GM18873 (cell line): ENCODE measurements around the gene CEP135.
"Not testable (repeated sequence)": the region's sequence is repeated elsewhere in the genome, so short reads cannot be mapped to it uniquely, and the experiment has no call there.

Experiments
- ATAC-seq: cut with Tn5 transposase; IDR thresholded peaks from one replicate; pipeline ENCODE4 v1.9.1; 2021; ENCODE audit warnings: mild to moderate bottlenecking, moderate library complexity, moderate number of reproducible peaks; ENCODE audit not compliant: unreplicated experiment, low FRiP score

The CEP135 gene, protein sequence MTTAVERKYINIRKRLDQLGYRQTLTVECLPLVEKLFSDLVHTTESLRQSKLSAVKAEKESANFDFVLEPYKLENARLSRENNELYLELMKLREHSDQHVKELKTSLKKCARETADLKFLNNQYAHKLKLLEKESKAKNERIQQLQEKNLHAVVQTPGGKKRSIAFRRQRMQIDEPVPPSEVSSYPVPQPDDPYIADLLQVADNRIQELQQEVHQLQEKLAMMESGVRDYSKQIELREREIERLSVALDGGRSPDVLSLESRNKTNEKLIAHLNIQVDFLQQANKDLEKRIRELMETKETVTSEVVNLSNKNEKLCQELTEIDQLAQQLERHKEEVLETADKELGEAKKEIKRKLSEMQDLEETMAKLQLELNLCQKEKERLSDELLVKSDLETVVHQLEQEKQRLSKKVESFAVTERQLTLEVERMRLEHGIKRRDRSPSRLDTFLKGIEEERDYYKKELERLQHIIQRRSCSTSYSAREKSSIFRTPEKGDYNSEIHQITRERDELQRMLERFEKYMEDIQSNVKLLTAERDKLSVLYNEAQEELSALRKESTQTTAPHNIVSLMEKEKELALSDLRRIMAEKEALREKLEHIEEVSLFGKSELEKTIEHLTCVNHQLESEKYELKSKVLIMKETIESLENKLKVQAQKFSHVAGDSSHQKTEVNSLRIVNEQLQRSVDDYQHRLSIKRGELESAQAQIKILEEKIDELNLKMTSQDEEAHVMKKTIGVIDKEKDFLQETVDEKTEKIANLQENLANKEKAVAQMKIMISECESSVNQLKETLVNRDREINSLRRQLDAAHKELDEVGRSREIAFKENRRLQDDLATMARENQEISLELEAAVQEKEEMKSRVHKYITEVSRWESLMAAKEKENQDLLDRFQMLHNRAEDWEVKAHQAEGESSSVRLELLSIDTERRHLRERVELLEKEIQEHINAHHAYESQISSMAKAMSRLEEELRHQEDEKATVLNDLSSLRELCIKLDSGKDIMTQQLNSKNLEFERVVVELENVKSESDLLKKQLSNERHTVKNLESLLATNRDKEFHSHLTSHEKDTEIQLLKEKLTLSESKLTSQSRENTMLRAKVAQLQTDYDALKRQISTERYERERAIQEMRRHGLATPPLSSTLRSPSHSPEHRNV

DNA sequence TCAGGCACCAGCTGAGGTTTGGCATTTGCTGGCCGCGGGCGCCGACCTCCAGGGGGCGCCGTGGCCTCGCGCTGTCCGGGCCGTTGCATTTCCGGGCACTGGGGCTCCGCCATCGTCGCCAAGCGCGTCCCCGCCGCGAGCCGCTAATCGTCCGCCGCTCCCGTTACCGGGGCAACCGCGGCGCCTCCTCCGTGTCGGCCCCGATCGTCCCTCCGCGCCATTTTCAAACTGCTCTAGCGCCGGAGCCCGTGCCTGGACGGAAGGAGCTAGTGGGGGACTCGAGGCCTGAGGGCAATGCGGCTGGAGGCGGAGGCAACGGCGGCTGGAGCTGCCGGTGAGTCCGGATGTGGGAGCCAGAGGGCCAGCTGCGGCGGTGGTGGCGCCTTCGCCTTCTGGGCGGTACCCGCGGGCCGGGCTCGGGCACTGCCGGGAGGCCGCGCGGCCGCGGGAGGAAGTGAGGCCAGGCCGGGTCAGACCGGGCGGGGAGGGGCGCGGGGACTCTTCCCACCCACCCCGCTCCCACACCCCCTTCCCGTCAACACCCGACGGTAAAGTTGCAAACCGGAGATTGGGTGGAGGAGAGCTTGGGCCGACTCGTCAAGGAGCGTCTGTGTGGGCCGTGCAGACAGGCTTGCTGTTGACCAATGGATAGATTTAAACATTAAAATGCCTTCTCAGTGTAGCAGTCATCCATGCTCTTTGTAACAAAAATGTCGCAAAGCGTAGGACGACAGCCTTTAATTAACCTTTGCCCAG is at the start of gene CEP135:
Gene CEP135 (plus strand): TSS at position 220 of the 756 bp plus-strand sequence. CDS start 3,186 bp downstream, outside the sequence.
- ATAC-seq = peak; percentile 69

DNA sequence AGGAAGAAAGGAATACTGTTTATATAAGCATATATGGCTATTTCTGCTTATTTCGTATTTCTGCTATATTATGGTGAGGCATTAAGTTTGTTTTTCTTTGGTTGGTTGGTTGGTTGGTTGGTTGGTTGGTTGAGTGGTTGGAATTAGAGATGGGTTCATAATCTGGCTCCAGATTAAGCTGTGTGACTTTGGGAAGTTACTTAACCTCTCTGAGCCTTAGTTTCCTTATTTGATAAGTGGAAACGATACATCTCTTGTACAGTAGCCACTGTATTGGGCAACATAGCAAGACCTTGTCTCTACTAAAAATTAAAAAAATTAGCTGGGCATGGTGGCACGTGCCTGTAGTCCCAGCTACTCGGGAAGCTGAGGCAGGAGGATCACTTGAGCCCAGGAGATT is 46.1 kb upstream of the CEP135 start:
- no peak for ATAC-seq

DNA sequence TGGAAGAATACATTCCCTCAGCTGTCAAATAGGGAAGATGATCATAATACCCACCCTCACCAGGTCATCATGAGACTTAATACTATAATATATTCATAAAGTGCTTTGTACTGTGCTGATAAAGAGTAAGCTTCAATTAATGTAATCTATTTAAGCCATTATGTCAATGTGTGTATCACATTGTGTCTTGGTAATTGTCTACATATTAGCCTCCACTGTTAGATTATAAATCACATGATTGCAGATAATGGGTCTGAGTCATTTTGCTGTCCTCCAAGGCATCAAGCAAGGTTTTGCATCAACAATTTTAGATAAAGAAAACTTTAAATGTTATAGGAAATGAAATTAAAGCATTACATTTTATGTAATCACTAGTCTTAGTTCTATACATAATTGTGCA is 45.2 kb upstream of the CEP135 start:
- no peak for ATAC-seq

DNA sequence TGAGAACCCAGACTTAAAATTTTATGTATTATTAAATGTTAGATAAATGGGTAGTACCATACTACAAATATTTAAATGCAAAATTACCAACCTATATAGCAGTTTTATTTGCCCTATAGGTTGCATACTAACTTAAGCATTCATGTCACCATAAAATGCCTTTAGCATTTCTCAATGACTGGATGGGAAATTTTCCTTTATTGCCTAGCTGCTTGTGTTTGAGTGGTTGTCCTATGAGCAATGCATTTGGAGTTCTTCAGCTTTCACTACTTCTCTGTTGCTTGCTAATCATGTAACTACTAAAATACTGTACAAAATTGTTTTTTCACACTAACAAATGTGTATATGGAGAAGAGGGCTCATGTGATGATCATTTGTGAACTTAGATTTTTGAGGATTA is 44.2 kb upstream of the CEP135 start:
- ATAC-seq = no peak

DNA sequence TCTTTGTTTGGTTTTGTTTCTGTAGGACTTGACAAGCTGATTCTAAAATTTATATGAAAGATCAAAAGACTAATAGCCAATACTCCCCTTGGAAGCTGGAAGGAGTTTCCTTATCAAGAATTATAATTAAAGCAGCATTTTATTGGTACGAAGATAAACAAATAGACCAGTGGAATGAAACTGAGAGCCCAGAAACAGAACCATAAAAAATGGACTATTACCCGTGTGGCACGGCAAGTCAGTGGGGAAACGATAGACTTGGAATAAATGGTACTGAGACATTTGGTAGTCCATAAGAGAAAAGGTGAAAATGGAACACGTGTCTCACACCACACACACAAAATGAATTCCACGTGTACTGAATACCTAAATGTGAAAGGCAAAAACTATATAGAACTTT is 42.4 kb upstream of the CEP135 start:
- ATAC-seq = no peak

DNA sequence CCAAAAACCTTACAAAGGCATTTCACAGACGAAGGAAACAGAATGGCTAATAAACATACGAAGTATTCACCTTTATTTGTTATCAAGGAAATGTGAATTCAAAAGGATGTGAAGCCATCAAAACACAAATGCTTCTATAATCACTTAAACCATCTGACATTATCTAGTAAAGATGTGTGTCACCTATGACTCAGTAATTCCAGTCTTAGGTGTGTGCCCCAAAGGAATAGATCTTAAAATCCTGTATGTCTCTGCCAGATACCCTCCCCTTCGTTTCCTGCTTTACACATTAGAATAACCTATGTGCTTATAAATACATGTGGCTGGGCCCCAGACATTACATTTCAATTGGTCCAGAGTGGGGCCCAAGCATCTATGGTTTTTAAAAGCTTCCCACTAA is 41.8 kb upstream of the CEP135 start:
- no peak for ATAC-seq

DNA sequence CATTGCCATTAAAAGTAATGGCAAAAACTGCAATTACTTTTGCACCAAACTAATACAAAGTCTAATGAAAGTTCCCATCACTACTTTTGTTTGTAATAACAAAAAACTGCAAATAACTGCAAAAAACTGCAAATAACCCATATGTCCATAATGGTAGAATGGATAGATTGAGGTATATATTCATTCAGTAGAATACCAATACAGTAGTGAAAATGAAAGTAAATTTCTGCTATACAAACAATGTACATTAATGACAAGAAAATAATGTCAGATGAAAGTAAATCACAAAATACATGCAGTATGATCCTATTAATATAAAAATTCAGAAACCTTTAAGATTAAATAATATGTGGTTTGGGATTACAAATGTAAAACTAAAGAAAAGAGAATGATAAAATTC is 41.3 kb upstream of the CEP135 start:
- ATAC-seq = no peak

DNA sequence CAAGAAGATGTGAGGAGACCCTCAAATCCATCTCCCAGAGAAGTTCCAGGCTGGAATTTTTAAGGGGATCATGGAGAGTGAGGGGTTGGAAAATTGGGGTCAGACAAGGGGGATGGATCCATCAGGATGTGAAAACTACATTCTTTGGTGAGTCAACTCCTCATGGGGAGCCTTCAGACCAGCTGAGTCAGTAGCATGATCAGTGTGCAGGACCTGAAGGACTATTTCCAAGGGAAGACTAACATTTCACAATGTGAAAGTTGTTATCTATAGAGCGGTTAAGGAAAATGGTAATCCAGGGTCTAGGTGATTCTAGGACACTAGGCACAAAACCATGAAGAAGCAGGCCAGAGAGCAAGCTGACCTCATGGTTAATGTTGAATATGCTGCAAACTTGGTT is 38.6 kb upstream of the CEP135 start:
- no peak for ATAC-seq

DNA sequence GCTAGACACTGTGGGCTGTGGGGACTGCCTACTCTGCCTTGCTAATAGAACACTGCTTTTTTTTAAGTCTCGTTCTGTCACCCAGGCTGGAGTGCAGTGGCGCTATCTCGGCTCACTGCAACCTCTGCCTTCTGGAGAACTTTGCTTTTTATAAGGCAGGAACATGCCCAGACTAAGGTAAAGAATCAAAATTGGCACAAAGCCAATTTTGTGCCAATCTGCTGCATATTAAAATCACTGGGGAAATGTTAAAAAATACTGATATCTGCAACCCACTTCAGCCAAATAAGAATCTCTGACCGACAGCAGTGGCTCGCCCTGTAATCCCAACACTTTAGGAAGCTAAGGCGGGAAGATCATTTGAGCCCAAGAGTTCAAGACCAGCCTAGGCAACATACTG is 36.5 kb upstream of the CEP135 start:
- no peak for ATAC-seq

DNA sequence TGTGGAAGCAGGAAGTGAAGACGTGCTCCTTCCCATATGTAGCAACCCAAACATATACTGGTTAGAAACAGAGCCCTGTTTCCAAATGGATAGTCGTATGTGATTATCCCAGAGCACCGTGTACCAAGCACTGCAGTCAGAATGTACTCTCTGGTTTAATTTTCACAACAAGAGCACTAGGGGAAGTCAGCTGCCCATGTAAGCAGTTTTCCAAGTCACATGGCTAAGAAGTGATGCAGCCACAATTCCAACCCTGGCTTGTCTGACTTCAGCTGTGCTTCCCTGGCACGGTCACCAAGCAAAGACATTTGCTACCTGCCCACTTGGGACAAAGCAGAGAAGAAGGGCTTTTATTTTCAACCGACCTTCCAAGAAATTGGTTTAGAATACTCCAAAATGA is 28.2 kb upstream of the CEP135 start:
- no peak for ATAC-seq

DNA sequence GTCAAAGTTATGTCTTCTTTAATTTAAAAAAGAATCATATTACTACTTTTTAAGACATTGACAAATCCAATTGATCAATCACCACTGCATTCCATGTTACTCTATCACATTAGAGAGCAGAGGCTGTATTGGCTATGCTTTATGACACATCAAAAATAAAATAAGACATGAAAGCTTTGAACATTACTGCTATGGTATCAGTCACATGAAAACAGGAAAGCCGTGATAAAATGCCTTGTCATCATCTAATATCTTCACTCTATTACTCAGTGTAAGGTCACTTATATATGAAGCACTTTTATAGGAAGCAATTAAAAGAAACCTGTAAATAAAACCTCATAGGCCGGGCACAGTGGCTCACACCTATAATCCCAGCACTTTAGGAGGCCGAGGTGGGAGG is 27.7 kb upstream of the CEP135 start:
- no peak for ATAC-seq

DNA sequence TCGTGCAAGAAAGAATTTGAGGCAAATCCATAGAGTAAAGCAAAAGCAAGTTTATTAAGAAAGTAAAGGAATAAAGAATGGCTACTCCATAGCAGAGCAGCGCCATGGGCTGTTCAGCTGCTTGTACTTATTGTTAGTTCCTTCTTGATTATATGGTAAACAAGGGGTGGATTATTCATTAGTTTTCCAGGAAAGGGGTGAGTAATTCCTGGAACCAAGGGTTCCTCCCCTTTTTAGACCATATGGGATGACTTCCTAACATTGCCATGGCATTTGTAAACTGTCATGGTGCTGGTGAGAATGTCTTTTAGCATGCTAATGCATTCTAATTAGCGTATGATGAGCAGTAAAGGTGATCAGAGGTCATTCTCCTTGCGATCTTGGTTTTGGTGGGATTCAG is 23.5 kb upstream of the CEP135 start:
- no peak for ATAC-seq

DNA sequence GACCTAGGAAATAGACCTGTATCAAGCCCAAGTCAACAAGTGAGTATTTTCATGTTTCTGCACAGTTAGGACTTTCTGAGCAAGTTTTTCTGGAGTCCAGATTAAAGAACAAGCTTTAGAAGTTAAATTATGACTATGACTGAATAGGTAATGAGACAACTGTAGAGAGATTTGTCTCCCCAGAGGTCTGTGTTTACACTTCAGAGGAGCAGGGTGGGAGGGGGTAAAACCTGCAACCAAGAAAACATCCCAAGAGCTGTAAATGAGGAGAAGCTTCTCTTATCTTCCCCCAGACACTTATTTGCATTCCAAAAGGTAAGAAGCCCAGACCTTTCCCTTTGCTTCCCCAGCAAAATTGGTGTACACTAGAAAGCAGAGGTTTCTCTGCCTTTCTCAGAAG is 22.1 kb upstream of the CEP135 start:
- no peak for ATAC-seq

DNA sequence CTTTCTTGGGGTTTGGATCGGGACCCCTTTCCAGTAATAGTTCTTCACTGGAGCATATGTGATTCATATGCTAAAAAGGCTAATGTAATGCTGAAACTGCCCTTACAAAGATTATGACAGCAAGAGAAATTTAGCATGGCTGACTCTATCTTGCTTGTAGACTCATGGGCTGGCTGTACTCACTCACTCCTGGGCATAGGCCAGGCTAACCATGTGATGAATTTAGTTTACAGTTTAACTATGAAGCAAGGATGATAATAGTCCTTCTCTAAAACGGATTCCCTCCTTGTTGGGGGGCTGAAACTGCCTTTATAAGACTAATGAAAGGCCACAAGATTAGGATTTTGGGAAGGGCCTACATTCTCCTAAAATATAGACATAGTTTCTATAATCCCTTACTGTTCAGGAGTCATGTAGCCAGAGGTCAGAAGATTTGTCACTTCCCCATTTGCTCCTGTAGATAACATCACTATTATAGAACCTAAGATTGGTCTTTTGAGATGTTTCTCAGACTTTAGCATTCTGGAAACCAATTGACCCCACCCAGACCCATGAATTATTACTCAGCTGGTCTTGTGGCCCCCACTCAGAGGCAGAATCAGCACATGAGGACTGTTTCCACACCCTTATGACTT is 20.8 kb upstream of the CEP135 start:
- no peak for ATAC-seq

DNA sequence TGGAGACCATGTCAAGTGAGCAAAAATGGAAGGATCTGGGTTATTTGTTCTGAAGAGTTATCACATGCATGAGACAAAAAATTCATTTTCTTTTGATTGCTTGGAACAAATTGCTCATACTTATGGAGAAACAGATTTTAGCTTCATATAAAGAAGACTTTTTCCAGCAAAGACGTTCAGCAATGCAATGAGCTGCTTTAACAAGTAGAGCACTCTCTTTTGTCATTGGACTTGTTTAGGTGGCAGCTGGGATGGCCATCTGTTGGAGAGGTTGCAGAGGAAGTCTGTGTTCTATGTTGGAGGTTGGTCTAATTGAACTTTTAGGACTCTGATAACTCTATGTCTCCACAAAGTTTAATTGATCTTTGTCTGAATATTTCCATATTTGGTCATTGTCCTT is 19.9 kb upstream of the CEP135 start:
- no peak for ATAC-seq

DNA sequence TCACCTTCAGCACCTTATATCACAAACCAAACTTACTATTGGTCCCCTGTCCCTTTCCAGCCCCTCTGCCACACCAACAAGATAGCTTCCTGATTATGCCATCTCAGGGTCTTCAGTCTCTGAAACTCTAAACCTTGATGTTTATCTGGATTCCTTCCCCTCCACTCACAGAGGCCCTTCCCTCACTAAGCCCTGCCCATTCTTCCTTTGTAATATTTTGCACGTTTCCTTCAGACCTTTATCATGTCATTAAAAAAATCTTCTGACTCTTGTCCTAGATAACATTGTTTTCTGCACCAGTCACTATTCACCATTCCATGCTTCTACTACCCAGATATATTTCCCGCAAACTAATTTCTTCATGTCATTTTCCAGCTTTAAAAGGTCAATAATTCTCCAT is 17.7 kb upstream of the CEP135 start:
- ATAC-seq = no peak

DNA sequence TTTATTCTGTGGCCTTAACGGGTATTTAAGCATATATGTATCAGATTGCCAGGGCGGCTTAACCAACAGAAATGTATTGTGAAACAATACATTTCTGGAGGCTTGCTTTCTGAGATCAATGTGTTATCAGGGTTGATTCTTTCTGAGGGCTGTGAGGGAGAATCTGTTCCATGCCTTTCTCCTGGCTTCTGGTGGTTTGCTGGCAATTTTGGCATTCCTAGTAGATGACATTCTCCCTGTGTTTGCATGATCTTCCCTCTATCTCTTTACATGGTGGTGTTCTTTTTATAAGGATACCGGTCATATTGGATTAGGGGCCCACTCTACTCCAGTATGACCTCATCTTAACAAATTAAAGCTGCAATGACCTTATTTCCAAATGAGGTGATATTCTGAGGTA is 16.9 kb upstream of the CEP135 start:
- ATAC-seq = no peak

DNA sequence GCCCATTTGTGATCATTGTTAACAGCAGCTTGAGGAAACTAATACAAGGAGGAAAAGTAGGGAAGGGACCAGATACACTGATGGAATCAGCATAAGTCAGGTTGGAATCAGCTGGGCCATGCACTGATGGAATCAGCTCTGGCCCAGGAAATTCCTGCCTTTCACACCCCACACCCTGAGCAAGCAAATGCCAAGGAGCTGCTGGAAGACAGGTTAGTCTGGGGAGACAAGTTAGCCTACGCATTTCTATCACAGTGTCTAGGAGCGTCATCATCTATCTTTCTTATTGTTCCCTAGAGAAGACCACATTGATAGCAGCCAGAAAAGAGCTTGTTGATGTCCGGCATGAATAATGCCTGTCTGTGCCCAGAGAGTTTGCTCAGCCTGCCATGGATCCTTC is 16.2 kb upstream of the CEP135 start:
- ATAC-seq = no peak

DNA sequence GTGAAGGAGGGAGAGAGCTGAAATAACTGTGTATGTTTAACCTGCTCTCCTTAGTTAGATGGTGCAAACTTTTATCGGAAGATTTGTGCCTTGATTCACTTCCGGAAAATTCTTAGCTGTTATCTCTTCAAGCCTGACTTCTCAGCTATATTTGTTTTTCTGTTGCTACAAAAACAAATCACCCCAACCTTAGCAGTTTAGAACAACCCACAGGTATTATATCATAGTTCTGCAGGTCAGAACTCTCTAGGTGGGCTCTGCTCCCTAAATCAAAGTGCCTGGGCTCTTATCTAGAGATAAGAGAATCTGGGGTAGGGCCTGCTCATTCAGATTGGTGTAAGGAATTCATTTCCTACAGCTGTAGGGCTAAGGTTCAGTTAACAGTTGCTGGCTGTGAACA is 15.1 kb upstream of the CEP135 start:
- ATAC-seq = no peak

DNA sequence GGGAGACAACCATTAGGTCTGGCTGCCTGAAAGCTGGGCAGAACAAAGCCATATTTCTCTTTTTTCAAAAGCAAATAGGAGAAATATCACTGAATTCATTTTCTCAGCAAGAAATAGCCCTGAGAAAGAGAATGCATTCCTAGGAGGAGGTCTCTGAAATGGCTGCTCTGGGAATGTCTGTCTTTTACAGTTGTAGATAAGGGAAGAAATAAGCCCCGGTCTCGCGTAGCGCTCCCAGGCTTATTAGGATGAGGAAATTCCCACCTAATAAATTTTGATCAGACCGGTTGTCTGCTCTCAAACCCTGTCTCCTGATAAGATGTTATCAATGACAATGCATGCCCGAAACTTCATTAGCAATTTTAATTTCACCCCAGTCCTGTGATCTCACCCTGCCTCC is 12.8 kb upstream of the CEP135 start:
- ATAC-seq = not testable (repeated sequence)
